ENCODE results near the gene RFTN1. TPM values are rescaled to one million over a fixed set of nuclear protein-coding genes. Genes with fewer than 3 reads are reported as not detected.

Gene RFTN1
- total RNA-seq, 1 donor from 2014 or later, result 0.92 TPM

- peaks cover 12% of the 10 kb centered on the region for H3K4me1 ChIP-seq
- Mint-ChIP-seq H3K4me3 (no peak overlapping the region), H3K4me1 (peaks cover 11% of the 10 kb centered on the region), H3K9me3 (peaks cover 5% of the 10 kb centered on the region), H3K27me3 (ENCODE audit: insufficient read depth, low read depth) (peaks cover under 1% of the 10 kb centered on the region), H3K36me3 (peaks cover 4% of the 10 kb centered on the region), H3K27ac (no peak overlapping the region)
- TF ChIP-seq EZH2phosphoT487 (IDR thresholded peaks at IDR 0.05) (no peak), CTCF (IDR thresholded peaks at IDR 0.05) (no peak), EZH2 (IDR thresholded peaks at IDR 0.05) (no peak)
- no peak overlapping the region for H2AFZ ChIP-seq (replicated peaks)
- no peaks in the 10 kb centered on the region for H3K36me3 ChIP-seq
- no peak overlapping the region for H3K4me3 ChIP-seq
- H4K20me1 ChIP-seq (ENCODE audit: low read depth), result no peaks in the 10 kb centered on the region
- H3K4me2 ChIP-seq, result no peak overlapping the region
- H3K9ac ChIP-seq, result no peak overlapping the region
- no peaks in the 10 kb centered on the region for H3K79me2 ChIP-seq (ENCODE audit: low read depth)
- H3K9me3 ChIP-seq (ENCODE audit: low read depth), result no peaks in the 10 kb centered on the region
- H3K27me3 ChIP-seq, result no peaks in the 10 kb centered on the region
- DNase-seq (ENCODE audit: low spot score), result no peak
- no peaks in the 10 kb centered on the region for H3F3A ChIP-seq (ENCODE audit: low read depth)
- H3K27ac ChIP-seq, result no peak overlapping the region
Observed at GRCh38 chr3:16502347-16502908, 11.1 kb downstream of the RFTN1 start.

GRCh38 chr3:16501376-16501775 lies 12.1 kb downstream of the RFTN1 start:
- Histone ChIP-seq H3K79me2 (ENCODE audit: low read depth) (no peaks in the 10 kb centered on the region), H3K36me3 (no peaks in the 10 kb centered on the region), H4K20me1 (ENCODE audit: low read depth) (no peaks in the 10 kb centered on the region), H3K9me3 (ENCODE audit: low read depth) (no peaks in the 10 kb centered on the region), H2AFZ (replicated peaks) (no peak overlapping the region), H3K4me2 (no peak overlapping the region), H3K27ac (no peak overlapping the region), H3F3A (ENCODE audit: low read depth) (no peaks in the 10 kb centered on the region), H3K4me3 (no peak overlapping the region), H3K27me3 (no peaks in the 10 kb centered on the region), H3K9ac (no peak overlapping the region), H3K4me1 (peaks cover 12% of the 10 kb centered on the region)
- Mint-ChIP-seq H3K9me3 (peaks cover 5% of the 10 kb centered on the region), H3K4me3 (no peak overlapping the region), H3K27me3 (ENCODE audit: insufficient read depth, low read depth) (no peaks in the 10 kb centered on the region), H3K36me3 (peaks cover 4% of the 10 kb centered on the region), H3K4me1 (peaks cover 11% of the 10 kb centered on the region), H3K27ac (no peak overlapping the region)
- DNase-seq (ENCODE audit: low spot score), result no peak
- no peak for TF ChIP-seq EZH2 (IDR thresholded peaks at IDR 0.05)
- TF ChIP-seq CTCF (IDR thresholded peaks at IDR 0.05), result no peak
- TF ChIP-seq EZH2phosphoT487 (IDR thresholded peaks at IDR 0.05), result no peak

GRCh38 chr3:16500911-16501310 lies 12.6 kb downstream of the RFTN1 start:
- no peaks in the 10 kb centered on the region for H3F3A ChIP-seq (ENCODE audit: low read depth)
- H3K9me3 ChIP-seq (ENCODE audit: low read depth), result no peaks in the 10 kb centered on the region
- DNase-seq (ENCODE audit: low spot score), result no peak
- H3K4me1 ChIP-seq, result peaks cover 12% of the 10 kb centered on the region
- Mint-ChIP-seq H3K9me3 (peaks cover 5% of the 10 kb centered on the region), H3K4me1 (peaks cover 11% of the 10 kb centered on the region), H3K27ac (no peak overlapping the region), H3K4me3 (no peak overlapping the region), H3K27me3 (ENCODE audit: insufficient read depth, low read depth) (no peaks in the 10 kb centered on the region), H3K36me3 (peaks cover 4% of the 10 kb centered on the region)
- H3K36me3 ChIP-seq, result no peaks in the 10 kb centered on the region
- H3K4me3 ChIP-seq, result no peak overlapping the region
- TF ChIP-seq EZH2phosphoT487 (IDR thresholded peaks at IDR 0.05) (no peak), EZH2 (IDR thresholded peaks at IDR 0.05) (no peak), CTCF (IDR thresholded peaks at IDR 0.05) (no peak)
- no peak overlapping the region for H3K9ac ChIP-seq
- no peaks in the 10 kb centered on the region for H3K79me2 ChIP-seq (ENCODE audit: low read depth)
- no peak overlapping the region for H2AFZ ChIP-seq (replicated peaks)
- no peaks in the 10 kb centered on the region for H4K20me1 ChIP-seq (ENCODE audit: low read depth)
- H3K27me3 ChIP-seq, result no peaks in the 10 kb centered on the region
- no peak overlapping the region for H3K27ac ChIP-seq
- H3K4me2 ChIP-seq, result no peak overlapping the region
